ENCODE data around the gene ADGRV1. TPM values are rescaled to one million over a fixed set of nuclear protein-coding genes. Genes with fewer than 3 reads are reported as not detected.

The ADGRV1 gene
- total RNA-seq, 4 donors from 2014 or later, result 0.08 to 0.87 (median 0.41) TPM

- TF ChIP-seq CTCF (IDR thresholded peaks at IDR 0.05) (no peak), EP300 (IDR thresholded peaks at IDR 0.05) (no peak), POLR2A (IDR thresholded peaks at IDR 0.05) (no peak), POLR2AphosphoS5 (IDR thresholded peaks at IDR 0.05) (no peak)
These were observed 466.9 kb downstream of the ADGRV1 start for GRCh38 chr5:91025449-91025848.

GRCh38 chr5:91025956-91026355, 467.4 kb downstream of the ADGRV1 start:
- Histone ChIP-seq H3K4me3 (no peak overlapping the region), H3K27ac (peak overlapping the region in 1 of 4 donors; percentile 39), H3K36me3 (no peaks in the 10 kb centered on the region), H3K27me3 (no peaks in the 10 kb centered on the region), H3K4me1 (peaks cover 0 to 54% (median 7%) of the 10 kb centered on the region in 3 donors), H3K9me3 (no peaks in the 10 kb centered on the region)
- TF ChIP-seq POLR2A (IDR thresholded peaks at IDR 0.05) (no peak), EP300 (IDR thresholded peaks at IDR 0.05) (no peak), POLR2AphosphoS5 (IDR thresholded peaks at IDR 0.05) (no peak), CTCF (IDR thresholded peaks at IDR 0.05) (no peak)
- 23 to 41% methylated on average over 2 of the region's 2 CpGs for WGBS, 2 donors (ENCODE audit: low coverage in 1 of 2)
- ATAC-seq, result no peak

More at GRCh38 chr5:91025449-91025848, 466.9 kb downstream of the ADGRV1 start:
- WGBS, 2 donors (ENCODE audit: low coverage in 1 of 2), result 88 to 91% methylated on average over 2 to 3 of the region's 3 CpGs
- no peaks in the 10 kb centered on the region for H3K27me3 ChIP-seq
- H3K27ac ChIP-seq, result peak overlapping the region in 1 of 4 donors; percentile 39
- peaks cover 0 to 55% (median 7%) of the 10 kb centered on the region in 3 donors for H3K4me1 ChIP-seq
- H3K36me3 ChIP-seq, result no peaks in the 10 kb centered on the region
- H3K4me3 ChIP-seq, result no peak overlapping the region
- no peak for ATAC-seq
- no peaks in the 10 kb centered on the region for H3K9me3 ChIP-seq

- ATAC-seq, result no peak
- 77 to 100% methylated on average over 3 to 4 of the region's 4 CpGs for WGBS, 2 donors (ENCODE audit: low coverage in 1 of 2)
- H3K36me3 ChIP-seq, result no peaks in the 10 kb centered on the region
- H3K4me1 ChIP-seq, result peaks cover 0 to 49% (median 7%) of the 10 kb centered on the region in 3 donors
- no peaks in the 10 kb centered on the region for H3K27me3 ChIP-seq
- no peak for TF ChIP-seq EP300 (IDR thresholded peaks at IDR 0.05)
- TF ChIP-seq POLR2A (IDR thresholded peaks at IDR 0.05), result no peak
- TF ChIP-seq CTCF (IDR thresholded peaks at IDR 0.05), result no peak
- H3K9me3 ChIP-seq, result no peaks in the 10 kb centered on the region
- H3K27ac ChIP-seq, result peak overlapping the region in 1 of 4 donors; percentile 39
- H3K4me3 ChIP-seq, result no peak overlapping the region
These were observed 467.9 kb downstream of the ADGRV1 start for GRCh38 chr5:91026466-91026865.

- Histone ChIP-seq H3K27me3 (no peaks in the 10 kb centered on the region), H3K4me1 (peaks cover 0 to 39% (median 7%) of the 10 kb centered on the region in 3 donors), H3K36me3 (no peaks in the 10 kb centered on the region), H3K4me3 (no peak overlapping the region), H3K27ac (no peak overlapping the region), H3K9me3 (no peaks in the 10 kb centered on the region)
- WGBS, 2 donors (ENCODE audit: low coverage in 1 of 2), result 80% methylated on average over 1 of the region's 1 CpG; no CpG with 5 or more reads in 1 of the 2 donors
- no peak for TF ChIP-seq CTCF (IDR thresholded peaks at IDR 0.05)
- no peak for TF ChIP-seq POLR2A (IDR thresholded peaks at IDR 0.05)
- ATAC-seq, result no peak
These were observed 469.0 kb downstream of the ADGRV1 start for GRCh38 chr5:91027405-91028139.

- no peak overlapping the region for H3K27ac ChIP-seq
- no peaks in the 10 kb centered on the region for H3K9me3 ChIP-seq
- H3K27me3 ChIP-seq, result no peaks in the 10 kb centered on the region
- H3K4me3 ChIP-seq, result no peak overlapping the region
- peaks cover 0 to 32% (median 7%) of the 10 kb centered on the region in 3 donors for H3K4me1 ChIP-seq
- WGBS, 2 donors (ENCODE audit: low coverage in 1 of 2), result 57 to 96% methylated on average over 1 to 2 of the region's 2 CpGs
- no peak for ATAC-seq
- no peak for TF ChIP-seq POLR2AphosphoS5 (IDR thresholded peaks at IDR 0.05)
- TF ChIP-seq CTCF (IDR thresholded peaks at IDR 0.05), result no peak
- no peaks in the 10 kb centered on the region for H3K36me3 ChIP-seq
These were observed 469.9 kb downstream of the ADGRV1 start for GRCh38 chr5:91028499-91028956.
